PC-9 (cell line): ENCODE data around the gene TIMM21. TPM values are rescaled to one million over a fixed set of nuclear protein-coding genes. Genes with fewer than 3 reads are reported as not detected.

Experiments
- BruUV-seq: library from RNA; stranded (reverse); fragments of 400-500 nt; replicated peaks from 2 replicates; lab custom pipeline; 2021; lab: Mats Ljungman, UMichigan
- CTCF ChIA-PET: fragments of 300-600 bp; sonication (Branson Sonifier 250); formaldehyde crosslinking; loops from one replicate; lab custom pipeline; 2022; ENCODE audit warnings: antibody characterized with exemption; lab: Charles Lee
- POLR2A ChIA-PET: fragments of 300-600 bp; sonication (Branson Sonifier 250); formaldehyde crosslinking; loops from one replicate; lab custom pipeline; 2022; ENCODE audit warnings: antibody characterized with exemption; ENCODE audit not compliant: unreplicated experiment; lab: Charles Lee
- DNase-seq, 2 experiments: peaks; one replicate each; pipeline versions ENCODE4 v3.0.0 to v3.0.0-alpha.2; 2015 to 2022; ENCODE audit warnings: mixed read lengths in 1 of 2
- H2AFZ ChIP-seq: fragments of 200-600 bp; sonication (generic); 2 replicates; pipeline ENCODE4 v1.8.1; 2017; ENCODE audit warnings: antibody characterized with exemption
- H3F3A ChIP-seq: fragments of 200-600 bp; sonication (generic); 2 replicates; pipeline ENCODE4 v1.8.1; 2017; ENCODE audit warnings: antibody characterized with exemption, mild to moderate bottlenecking, low read depth; ENCODE audit not compliant: insufficient read depth
- H3K27ac ChIP-seq: fragments of 200-600 bp; sonication (generic); 2 replicates; pipeline ENCODE4 v1.6.1; 2016; ENCODE audit warnings: mixed run types
- H3K27me3 ChIP-seq: fragments of 200-600 bp; sonication (generic); 2 replicates; pipeline ENCODE4 v1.6.1; 2016; ENCODE audit warnings: low read depth, mixed run types; ENCODE audit not compliant: insufficient read depth
- H3K36me3 ChIP-seq: fragments of 200-600 bp; sonication (generic); 2 replicates; pipeline ENCODE4 v1.6.1; 2016; ENCODE audit warnings: low read depth, mixed run types
- H3K4me1 ChIP-seq: fragments of 200-600 bp; sonication (generic); replicated peaks from 2 replicates; pipeline ENCODE4 v1.6.1; 2016; ENCODE audit warnings: mixed run types; ENCODE audit not compliant: insufficient read depth
- H3K4me2 ChIP-seq: fragments of 200-600 bp; sonication (generic); 2 replicates; pipeline ENCODE4 v1.6.1; 2017; ENCODE audit warnings: mixed run types
- H3K4me3 ChIP-seq: fragments of 200-600 bp; sonication (generic); 2 replicates; pipeline ENCODE4 v1.6.1; 2016; ENCODE audit warnings: mixed run types
- H3K79me2 ChIP-seq: fragments of 200-600 bp; sonication (generic); 2 replicates; pipeline ENCODE4 v1.6.1; 2017; ENCODE audit warnings: low read depth, mixed run types
- H3K9me2 ChIP-seq: fragments of 200-600 bp; sonication (generic); 2 replicates; pipeline ENCODE4 v1.8.1; 2017; ENCODE audit warnings: mild to moderate bottlenecking; ENCODE audit not compliant: insufficient read depth
- H3K9me3 ChIP-seq: fragments of 200-600 bp; sonication (generic); 2 replicates; pipeline ENCODE4 v1.8.1; 2016; ENCODE audit warnings: low read depth; ENCODE audit not compliant: insufficient read depth
- H4K20me1 ChIP-seq: fragments of 200-600 bp; sonication (generic); 2 replicates; pipeline ENCODE4 v1.8.1; 2017; ENCODE audit not compliant: insufficient read depth
- EZH2 ChIP-seq: fragments of 200-600 bp; sonication (generic); IDR thresholded peaks from 2 replicates; pipeline ENCODE4 v1.8.0; 2017; ENCODE audit warnings: antibody characterized with exemption, low read depth
- intact Hi-C: fragments of 100-400 bp; cut with micrococcal nuclease; formaldehyde crosslinking; loops from one replicate; pipeline ENCODE4 v1.10.0; 2022; ENCODE audit not compliant: unreplicated experiment
- total RNA-seq: library from RNA; stranded (reverse); gene quantifications from 2 replicates; pipeline ENCODE4 v1.2.3, GENCODE V29; 2021
- TF ChIP-seq, protein P1 (sequence below): fragments of 200-600 bp; sonication (generic); conservative IDR thresholded peaks from 2 replicates; pipeline ENCODE4 v1.6.1; 2017; ENCODE audit warnings: mixed run types, antibody characterized with exemption, mild to moderate bottlenecking, moderate library complexity

Gene TIMM21
- total RNA-seq, 1 experiment from 2014 or later: 32.6 TPM

DNA sequence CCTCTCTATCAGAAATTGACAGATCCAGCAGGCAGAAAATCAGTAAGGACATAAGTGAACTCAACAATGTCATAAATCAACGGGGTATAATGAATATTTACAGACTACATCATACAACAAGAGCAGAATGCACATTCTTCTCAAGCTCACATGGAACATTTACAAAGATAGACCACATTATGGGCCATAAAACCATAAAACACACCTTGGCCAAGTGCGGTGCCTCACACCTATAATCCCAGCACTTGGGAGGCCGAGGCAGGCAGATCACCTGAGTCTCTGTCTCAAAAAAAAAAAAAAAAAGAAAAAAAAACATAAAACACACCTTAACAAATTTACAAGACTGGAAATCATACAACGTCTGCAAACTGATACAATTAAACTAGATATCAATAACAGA lies 37.3 kb upstream of the TIMM21 start:
- Histone ChIP-seq H3K27ac (no peak overlapping the region), H3K79me2 (no peaks in the 10 kb centered on the region), H4K20me1 (no peaks in the 10 kb centered on the region), H3K36me3 (no peaks in the 10 kb centered on the region), H3K27me3 (no peaks in the 10 kb centered on the region), H2AFZ (no peak overlapping the region), H3K4me1 (no peaks in the 10 kb centered on the region), H3K9me2 (no peaks in the 10 kb centered on the region), H3K4me2 (no peak overlapping the region), H3K4me3 (no peak overlapping the region), H3F3A (no peaks in the 10 kb centered on the region), H3K9me3 (no peaks in the 10 kb centered on the region)
- no peak for TF ChIP-seq EZH2
- TF ChIP-seq, protein P1, sequence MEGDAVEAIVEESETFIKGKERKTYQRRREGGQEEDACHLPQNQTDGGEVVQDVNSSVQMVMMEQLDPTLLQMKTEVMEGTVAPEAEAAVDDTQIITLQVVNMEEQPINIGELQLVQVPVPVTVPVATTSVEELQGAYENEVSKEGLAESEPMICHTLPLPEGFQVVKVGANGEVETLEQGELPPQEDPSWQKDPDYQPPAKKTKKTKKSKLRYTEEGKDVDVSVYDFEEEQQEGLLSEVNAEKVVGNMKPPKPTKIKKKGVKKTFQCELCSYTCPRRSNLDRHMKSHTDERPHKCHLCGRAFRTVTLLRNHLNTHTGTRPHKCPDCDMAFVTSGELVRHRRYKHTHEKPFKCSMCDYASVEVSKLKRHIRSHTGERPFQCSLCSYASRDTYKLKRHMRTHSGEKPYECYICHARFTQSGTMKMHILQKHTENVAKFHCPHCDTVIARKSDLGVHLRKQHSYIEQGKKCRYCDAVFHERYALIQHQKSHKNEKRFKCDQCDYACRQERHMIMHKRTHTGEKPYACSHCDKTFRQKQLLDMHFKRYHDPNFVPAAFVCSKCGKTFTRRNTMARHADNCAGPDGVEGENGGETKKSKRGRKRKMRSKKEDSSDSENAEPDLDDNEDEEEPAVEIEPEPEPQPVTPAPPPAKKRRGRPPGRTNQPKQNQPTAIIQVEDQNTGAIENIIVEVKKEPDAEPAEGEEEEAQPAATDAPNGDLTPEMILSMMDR: no peak
- DNase-seq: no peak
- ChIA-PET CTCF (interaction anchor here (0.6 kb wide), 1 partner anchor 17 kb away, joined by 3 read pairs; no protein-coding TSS in a partner anchor), POLR2A (interaction anchor here (0.6 to 0.7 kb wide), 2 partner anchors 254 to 441 kb away, joined by 3 to 7 read pairs; no protein-coding TSS in a partner anchor)
- no TSS peak for BruUV-seq
- intact Hi-C loops: loop anchor here (10.0 kb wide), 2 partner anchors 266 to 1346 kb away; no protein-coding TSS in a partner anchor

DNA sequence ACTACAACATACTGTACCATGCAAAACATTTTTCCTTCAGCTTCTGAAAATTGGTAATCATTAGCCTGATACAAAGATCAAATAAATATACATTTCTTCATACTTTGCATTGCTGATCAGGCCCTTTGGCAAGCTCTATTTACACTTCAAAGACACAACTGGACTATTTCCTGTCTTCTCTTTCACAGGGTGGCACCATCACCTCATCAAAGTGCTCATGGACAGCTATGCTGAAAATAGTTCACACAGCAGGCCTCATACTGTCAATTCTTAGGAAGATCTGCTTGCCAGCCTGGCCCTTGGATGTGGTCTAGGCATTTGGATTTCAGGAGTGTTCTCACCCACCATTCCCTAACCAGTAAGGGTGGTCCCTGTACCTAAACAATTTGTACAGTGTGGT lies 34.6 kb upstream of the TIMM21 start:
- Histone ChIP-seq H3K27me3 (no peaks in the 10 kb centered on the region), H3K79me2 (no peaks in the 10 kb centered on the region), H4K20me1 (no peaks in the 10 kb centered on the region), H3F3A (no peaks in the 10 kb centered on the region), H3K4me1 (no peaks in the 10 kb centered on the region), H3K36me3 (no peaks in the 10 kb centered on the region), H3K4me2 (no peak overlapping the region), H3K4me3 (no peak overlapping the region), H3K27ac (no peak overlapping the region), H3K9me2 (no peaks in the 10 kb centered on the region), H2AFZ (no peak overlapping the region), H3K9me3 (no peaks in the 10 kb centered on the region)
- TF ChIP-seq, protein P1: no peak
- no peak for TF ChIP-seq EZH2
- CTCF ChIA-PET: no interaction called here
- DNase-seq: peak in 1 of 2 experiments; percentile 12
- intact Hi-C loops: loop anchor here (10.0 kb wide), 2 partner anchors 269 to 1349 kb away; no protein-coding TSS in a partner anchor
- no TSS peak for BruUV-seq
- POLR2A ChIA-PET: no interaction called here

DNA sequence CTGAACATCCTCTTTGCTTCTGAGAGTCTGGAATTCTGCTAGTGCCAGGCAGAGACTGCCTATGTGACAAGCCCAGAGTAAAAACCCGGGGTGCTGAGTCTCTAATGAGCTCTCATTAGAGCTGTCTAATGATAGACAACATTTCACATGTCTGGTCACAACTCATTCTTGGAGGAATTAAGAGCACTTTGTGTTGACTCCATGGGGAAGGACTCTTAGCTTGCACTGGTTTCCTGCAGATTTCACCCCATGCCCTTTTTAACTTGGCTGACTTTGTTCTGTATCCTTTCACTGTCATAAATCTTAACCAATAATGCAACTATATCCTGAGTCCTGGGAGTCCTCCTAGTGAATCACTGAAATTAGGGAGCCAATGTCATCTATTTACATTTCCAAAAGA lies 34.2 kb upstream of the TIMM21 start:
- H3K27ac ChIP-seq: no peak overlapping the region
- H3K4me3 ChIP-seq: no peak overlapping the region
- no peaks in the 10 kb centered on the region for H3K9me3 ChIP-seq
- H3K4me1 ChIP-seq: no peaks in the 10 kb centered on the region
- ChIA-PET CTCF (no interaction called here), POLR2A (interaction anchor here (0.6 kb wide), 1 partner anchor 1333 kb away, joined by 3 read pairs; no protein-coding TSS in a partner anchor)
- TF ChIP-seq EZH2: no peak
- TF ChIP-seq, protein P1: no peak
- H3K4me2 ChIP-seq: no peak overlapping the region
- H3K27me3 ChIP-seq: no peaks in the 10 kb centered on the region
- H3K79me2 ChIP-seq: no peaks in the 10 kb centered on the region
- H4K20me1 ChIP-seq: no peaks in the 10 kb centered on the region
- no peaks in the 10 kb centered on the region for H3K9me2 ChIP-seq
- DNase-seq: no peak
- no peak overlapping the region for H2AFZ ChIP-seq
- no peaks in the 10 kb centered on the region for H3F3A ChIP-seq
- intact Hi-C loops: loop anchor here (10.0 kb wide), 2 partner anchors 269 to 1349 kb away; no protein-coding TSS in a partner anchor
- H3K36me3 ChIP-seq: no peaks in the 10 kb centered on the region
- no TSS peak for BruUV-seq
